Muscle of leg (tissue), 11 donors: ENCODE results near the gene BOLA2B. TPM values are rescaled to one million over a fixed set of nuclear protein-coding genes. Genes with fewer than 3 reads are reported as not detected.

ENCODE experiments used
- DNase-seq: peaks from one replicate; pipeline ENCODE4 v3.0.0; 2013
- H3K27ac ChIP-seq: one replicate; pipeline ENCODE4 v1.5.1; 2013; ENCODE audit warnings: mild to moderate bottlenecking, low read length, control low read depth
- H3K27me3 ChIP-seq: one replicate; pipeline ENCODE4 v1.6.1; 2013; ENCODE audit warnings: low read length; ENCODE audit not compliant: control insufficient read depth, insufficient read depth
- H3K36me3 ChIP-seq: one replicate; pipeline ENCODE4 v1.6.1; 2013; ENCODE audit warnings: low read length; ENCODE audit not compliant: control insufficient read depth, insufficient read depth
- H3K4me1 ChIP-seq: one replicate; pipeline ENCODE4 v1.6.1; 2013; ENCODE audit warnings: low read length; ENCODE audit not compliant: control insufficient read depth, insufficient read depth
- H3K4me3 ChIP-seq: one replicate; pipeline ENCODE4 v1.5.1; 2013; ENCODE audit warnings: low read length, control low read depth
- H3K9me3 ChIP-seq: replicated peaks from 2 replicates; pipeline ENCODE4 v1.6.1; 2013; ENCODE audit warnings: low read depth, low read length; ENCODE audit not compliant: control insufficient read depth
- WGBS: methylation state at CpG from one replicate; pipeline ENCODE4 v1.1.5; 2013; ENCODE audit warnings: missing lambda C conversion rate; ENCODE audit not compliant: insufficient coverage; 5-methylcytosine and 5-hydroxymethylcytosine counted together
- polyA plus RNA-seq, 8 donors: library from polyadenylated mRNA; unstranded; fragments of 120-200 nt; gene quantifications; one replicate each; pipeline versions ENCODE4 v1.2.1 to v1.2.3, GENCODE V29; 2013; ENCODE audit warnings: inconsistent platforms in 1 of 8, low replicate concordance in 1 of 8; ENCODE audit not compliant: insufficient read length in 8 of 8, insufficient read depth in 1 of 8
- total RNA-seq: library from RNA; stranded (reverse); fragments of 120-200 nt; gene quantifications from one replicate; pipeline ENCODE4 v1.2.4, GENCODE V29; 2013

BOLA2B gene
- total and polyA plus RNA-seq, 9 donors: 24.0 to 81.7 (median 30.7) TPM

DNA sequence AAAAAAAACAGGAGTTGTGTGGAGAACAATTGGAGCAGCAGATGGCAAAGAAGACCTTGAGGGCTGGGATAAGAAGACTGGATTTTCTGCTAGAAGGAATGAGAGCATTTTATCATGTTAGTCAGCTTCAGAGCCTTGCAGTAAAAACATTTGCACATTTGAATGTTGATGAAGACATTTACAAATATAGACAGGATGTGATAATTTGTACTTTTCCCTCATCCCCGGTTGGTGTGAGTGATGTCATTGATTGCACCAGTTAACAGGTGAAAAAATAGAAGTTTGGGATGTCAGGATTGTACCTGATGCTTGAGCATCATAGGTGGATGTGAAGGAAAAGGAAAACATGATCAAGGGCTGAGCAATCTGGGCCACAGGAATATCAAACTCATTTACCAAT, 47.8 kb downstream of the BOLA2B start:
- no peak overlapping the region for H3K27ac ChIP-seq
- no peak overlapping the region for H3K4me3 ChIP-seq
- H3K9me3 ChIP-seq: peaks cover 5% of the 10 kb centered on the region
- no peaks in the 10 kb centered on the region for H3K27me3 ChIP-seq
- H3K36me3 ChIP-seq: no peaks in the 10 kb centered on the region
- DNase-seq: no peak
- no peaks in the 10 kb centered on the region for H3K4me1 ChIP-seq
- WGBS: 83% methylated on average over 1 of the region's 1 CpG

- H3K27ac ChIP-seq: no peak overlapping the region
Observed at GRCh38 chr16:30144917-30145316, 48.5 kb downstream of the BOLA2B start.

DNA sequence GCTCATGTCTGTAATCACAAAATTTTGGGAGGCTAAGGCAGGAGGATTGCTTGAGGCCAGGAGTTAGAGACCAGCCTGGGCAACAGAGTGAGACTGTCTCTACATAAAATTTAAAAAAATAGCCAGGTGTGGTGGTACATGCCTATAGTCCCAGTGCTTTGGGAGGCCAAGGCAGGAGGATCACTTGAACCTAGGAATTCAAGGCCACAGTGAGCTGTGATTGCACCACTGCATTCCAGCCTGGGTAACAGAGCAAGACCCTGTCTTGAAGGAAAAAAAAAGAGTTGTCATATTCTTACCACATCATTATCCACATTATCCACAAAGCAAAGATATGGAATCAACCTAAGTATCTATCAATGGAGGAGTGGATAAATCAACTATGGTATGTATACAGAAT, 49.4 kb downstream of the BOLA2B start:
- Histone ChIP-seq H3K9me3 (peaks cover under 1% of the 10 kb centered on the region), H3K4me3 (no peak overlapping the region), H3K27ac (no peak overlapping the region), H3K4me1 (no peaks in the 10 kb centered on the region), H3K36me3 (no peaks in the 10 kb centered on the region), H3K27me3 (no peaks in the 10 kb centered on the region)
- no peak for DNase-seq

More at GRCh38 chr16:30144917-30145316, 48.5 kb downstream of the BOLA2B start:
- Histone ChIP-seq H3K4me1 (no peaks in the 10 kb centered on the region), H3K4me3 (no peak overlapping the region), H3K27me3 (no peaks in the 10 kb centered on the region), H3K9me3 (peaks cover 5% of the 10 kb centered on the region), H3K36me3 (no peaks in the 10 kb centered on the region)
- WGBS: no CpG with 5 or more reads among the region's 1 CpG
- no peak for DNase-seq

GRCh38 chr16:30143347-30143702, 50.1 kb downstream of the BOLA2B start:
- Histone ChIP-seq H3K9me3 (no peaks in the 10 kb centered on the region), H3K4me1 (no peaks in the 10 kb centered on the region), H3K4me3 (no peak overlapping the region), H3K27me3 (no peaks in the 10 kb centered on the region), H3K27ac (no peak overlapping the region), H3K36me3 (no peaks in the 10 kb centered on the region)
- no CpG with 5 or more reads among the region's 2 CpGs for WGBS
- DNase-seq: no peak

Other genes starting within 250 kb of the BOLA2B start
- gene TMEM219, start 231.6 kb downstream of the BOLA2B start, total RNA-seq: 49.5 TPM
- 10 to 100 TPM; 53.8 to 73.8 (median 62.0) TPM for gene TMEM219, start 231.6 kb downstream of the BOLA2B start, polyA plus RNA-seq
- gene TAOK2, start 219.8 kb downstream of the BOLA2B start, total RNA-seq: 28.0 TPM
- 10 to 100 TPM; 30.8 to 43.3 (median 38.8) TPM for gene TAOK2, start 219.8 kb downstream of the BOLA2B start, polyA plus RNA-seq
- 10.5 TPM for gene HIRIP3, start 198.0 kb downstream of the BOLA2B start, total RNA-seq
- 10 to 100 TPM; 14.5 to 18.5 (median 17.1) TPM for gene HIRIP3, start 198.0 kb downstream of the BOLA2B start, polyA plus RNA-seq
- gene INO80E, start 197.4 kb downstream of the BOLA2B start, total RNA-seq: 32.9 TPM
- gene INO80E, start 197.4 kb downstream of the BOLA2B start, polyA plus RNA-seq: 10 to 100 TPM; 29.5 to 41.8 (median 36.5) TPM
- 0.22 TPM for gene DOC2A, start 182.6 kb downstream of the BOLA2B start, total RNA-seq
- gene DOC2A, start 182.6 kb downstream of the BOLA2B start, polyA plus RNA-seq: 1 to 10 TPM in 4 of 8 donors, under 1 TPM in 4; 0.66 to 1.8 (median 0.96) TPM
- gene C16orf92, start 170.5 kb downstream of the BOLA2B start, total RNA-seq: not detected
- gene C16orf92, start 170.5 kb downstream of the BOLA2B start, polyA plus RNA-seq: not detected
- gene TLCD3B, start 162.4 kb downstream of the BOLA2B start, total RNA-seq: 0.40 TPM
- 1 to 10 TPM in 1 of 8 donors, under 1 TPM in 7; 0.25 to 1.7 (median 0.72) TPM for gene TLCD3B, start 162.4 kb downstream of the BOLA2B start, polyA plus RNA-seq
- gene ALDOA, start 127.9 kb downstream of the BOLA2B start, total RNA-seq: 1,578 TPM
- gene ALDOA, start 127.9 kb downstream of the BOLA2B start, polyA plus RNA-seq: 1,000 to 10,000 TPM; 1,252 to 2,647 (median 2,103) TPM
- gene PPP4C, start 117.7 kb downstream of the BOLA2B start, total RNA-seq: 39.4 TPM
- 10 to 100 TPM; 64.6 to 77.4 (median 70.4) TPM for gene PPP4C, start 117.7 kb downstream of the BOLA2B start, polyA plus RNA-seq
- 0.31 TPM for gene TBX6, start 101.7 kb downstream of the BOLA2B start, total RNA-seq
- 1 to 10 TPM in 3 of 8 donors, under 1 TPM in 5; 0.18 to 1.3 (median 0.54) TPM for gene TBX6, start 101.7 kb downstream of the BOLA2B start, polyA plus RNA-seq
- 13.9 TPM for gene YPEL3, start 97.5 kb downstream of the BOLA2B start, total RNA-seq
- 10 to 100 TPM; 22.3 to 45.8 (median 28.3) TPM for gene YPEL3, start 97.5 kb downstream of the BOLA2B start, polyA plus RNA-seq
- gene GDPD3, start 80.1 kb downstream of the BOLA2B start, total RNA-seq: 3.3 TPM
- gene GDPD3, start 80.1 kb downstream of the BOLA2B start, polyA plus RNA-seq: 1 to 10 TPM; 5.0 to 8.7 (median 6.1) TPM
- gene MAPK3, start 70.4 kb downstream of the BOLA2B start, total RNA-seq: 14.9 TPM
- gene MAPK3, start 70.4 kb downstream of the BOLA2B start, polyA plus RNA-seq: 10 to 100 TPM; 39.4 to 60.0 (median 43.1) TPM
- 4.7 TPM for gene CORO1A, start 10.1 kb downstream of the BOLA2B start, total RNA-seq
- 10 to 100 TPM; 14.1 to 28.0 (median 20.5) TPM for gene CORO1A, start 10.1 kb downstream of the BOLA2B start, polyA plus RNA-seq
- 11.9 TPM for gene SLX1A, start 209 bp upstream of the BOLA2B start, total RNA-seq
- 10 to 100 TPM; 11.1 to 27.3 (median 17.7) TPM for gene SLX1A, start 209 bp upstream of the BOLA2B start, polyA plus RNA-seq
- 6.3 TPM for gene SULT1A3, start 5.6 kb upstream of the BOLA2B start, total RNA-seq
- 1 to 10 TPM; 2.2 to 6.5 (median 4.2) TPM for gene SULT1A3, start 5.6 kb upstream of the BOLA2B start, polyA plus RNA-seq
- gene NPIPB13, start 54.8 kb upstream of the BOLA2B start, total RNA-seq: 2.8 TPM
- 1 to 10 TPM; 1.8 to 8.3 (median 4.5) TPM for gene NPIPB13, start 54.8 kb upstream of the BOLA2B start, polyA plus RNA-seq
- gene CD2BP2, start 161.6 kb upstream of the BOLA2B start, total RNA-seq: 34.0 TPM
- gene CD2BP2, start 161.6 kb upstream of the BOLA2B start, polyA plus RNA-seq: 10 to 100 TPM; 32.3 to 44.2 (median 38.8) TPM
- gene TBC1D10B, start 176.8 kb upstream of the BOLA2B start, total RNA-seq: 16.9 TPM
- gene TBC1D10B, start 176.8 kb upstream of the BOLA2B start, polyA plus RNA-seq: 10 to 100 TPM; 27.4 to 38.9 (median 33.5) TPM
- 10,279 TPM for gene MYL11, start 181.1 kb upstream of the BOLA2B start, total RNA-seq
- gene MYL11, start 181.1 kb upstream of the BOLA2B start, polyA plus RNA-seq: 1,000 to 10,000 TPM; 4,424 to 9,154 (median 7,934) TPM
- gene SEPTIN1, start 188.9 kb upstream of the BOLA2B start, total RNA-seq: 0.18 TPM
- gene SEPTIN1, start 188.9 kb upstream of the BOLA2B start, polyA plus RNA-seq: 1 to 10 TPM; 1.5 to 4.7 (median 2.5) TPM
- gene ZNF48, start 201.8 kb upstream of the BOLA2B start, total RNA-seq: 5.7 TPM
- gene ZNF48, start 201.8 kb upstream of the BOLA2B start, polyA plus RNA-seq: 1 to 10 TPM; 5.0 to 8.3 (median 6.8) TPM
- 6.9 TPM for gene ZNF771, start 213.9 kb upstream of the BOLA2B start, total RNA-seq
- 1 to 10 TPM; 4.4 to 8.1 (median 7.0) TPM for gene ZNF771, start 213.9 kb upstream of the BOLA2B start, polyA plus RNA-seq
- gene DCTPP1, start 236.4 kb upstream of the BOLA2B start, total RNA-seq: 13.0 TPM
- 10 to 100 TPM; 30.1 to 36.5 (median 34.0) TPM for gene DCTPP1, start 236.4 kb upstream of the BOLA2B start, polyA plus RNA-seq